Measurements from ENCODE around the gene C22orf15. TPM values are rescaled to one million over a fixed set of nuclear protein-coding genes. Genes with fewer than 3 reads are reported as not detected.
A peak's percentile ranks its signal among the peaks of the same experiment; 100 is the strongest.

C22orf15 gene
- total RNA-seq, 2 donors from 2014 or later, result not detected

- DNase-seq (no peak), ATAC-seq (no peak)
- intact Hi-C loops (cut with DNase I), result no loop called here
Observed at GRCh38 chr22:23782703-23783102, 19.9 kb downstream of the C22orf15 start.

GRCh38 chr22:23783265-23784150, 20.7 kb downstream of the C22orf15 start:
- no peak for DNase-seq
- intact Hi-C loops (cut with DNase I), result no loop called here
- no peak for ATAC-seq

- intact Hi-C loops (cut with DNase I), result no loop called here
- no peak for DNase-seq
- ATAC-seq, result no peak
Observed at GRCh38 chr22:23784215-23784732, 21.5 kb downstream of the C22orf15 start.

- intact Hi-C loops (cut with DNase I), result no loop called here
- ATAC-seq, result peak; percentile 3 to 6
- no peak for DNase-seq
Observed at GRCh38 chr22:23786261-23786710, 23.5 kb downstream of the C22orf15 start.

- peak; percentile 95 to 98 for ATAC-seq
- intact Hi-C loops (cut with DNase I), result no loop called here
Observed at GRCh38 chr22:23786752-23787599, 24.2 kb downstream of the C22orf15 start, which contains the start of gene SMARCB1. TSS of gene SMARCB1 (plus strand) at chr22:23786966. CDS start at chr22:23787170, 204 bp downstream.

GRCh38 chr22:23787600-23787896, 24.8 kb downstream of the C22orf15 start:
- DNase-seq (no peak), ATAC-seq (no peak)
- intact Hi-C loops (cut with DNase I), result no loop called here

More at GRCh38 chr22:23786752-23787599, 24.2 kb downstream of the C22orf15 start, which contains the start of gene SMARCB1:
- peak; percentile 94 for DNase-seq

GRCh38 chr22:23787910-23788309, 25.1 kb downstream of the C22orf15 start:
- DNase-seq (no peak), ATAC-seq (no peak)
- intact Hi-C loops (cut with DNase I), result no loop called here

- intact Hi-C loops (cut with DNase I), result no loop called here
- ATAC-seq, result no peak
- no peak for DNase-seq
Observed at GRCh38 chr22:23789121-23789520, 26.3 kb downstream of the C22orf15 start.

GRCh38 chr22:23789638-23790037, 26.8 kb downstream of the C22orf15 start:
- intact Hi-C loops (cut with DNase I), result no loop called here
- ATAC-seq (no peak), DNase-seq (peak; percentile 13)

- ATAC-seq (no peak), DNase-seq (peak; percentile 25)
- intact Hi-C loops (cut with DNase I), result no loop called here
Observed at GRCh38 chr22:23790819-23791737, 28.3 kb downstream of the C22orf15 start.

GRCh38 chr22:23791738-23792645, 29.2 kb downstream of the C22orf15 start:
- ATAC-seq (no peak), DNase-seq (peak; percentile 12)
- intact Hi-C loops (cut with DNase I), result no loop called here

GRCh38 chr22:23793326-23793725, 30.5 kb downstream of the C22orf15 start:
- no peak for ATAC-seq
- peak; percentile 8 for DNase-seq
- intact Hi-C loops (cut with DNase I), result no loop called here

- ATAC-seq (no peak), DNase-seq (no peak)
- intact Hi-C loops (cut with DNase I), result no loop called here
Observed at GRCh38 chr22:23796461-23796860, 33.7 kb downstream of the C22orf15 start.

GRCh38 chr22:23800297-23801237, 37.8 kb downstream of the C22orf15 start:
- no peak for ATAC-seq
- intact Hi-C loops (cut with DNase I), result no loop called here
- DNase-seq, result no peak

- ATAC-seq (no peak), DNase-seq (no peak)
- intact Hi-C loops (cut with DNase I), result no loop called here
Observed at GRCh38 chr22:23801238-23801821, 38.5 kb downstream of the C22orf15 start.

- intact Hi-C loops (cut with DNase I), result no loop called here
Observed at GRCh38 chr22:23801886-23802377, 39.1 kb downstream of the C22orf15 start.

More at GRCh38 chr22:23801886-23802377, 39.1 kb downstream of the C22orf15 start:
- ATAC-seq (no peak), DNase-seq (no peak)

Data from left cardiac atrium (tissue), 4 donors.